H9 (cell line): ENCODE data around the gene CTNNA3. TPM values are rescaled to one million over a fixed set of nuclear protein-coding genes. Genes with fewer than 3 reads are reported as not detected.

Experiments used
- DNase-seq: peaks from one replicate; pipeline ENCODE4 v3.0.0-alpha.2; 2017
- H2AFZ ChIP-seq: one replicate; pipeline ENCODE4 v1.6.1; 2013; ENCODE audit warnings: mild to moderate bottlenecking, low read length, control low read depth, moderate library complexity
- H2AK5ac ChIP-seq: 2 replicates; pipeline ENCODE4 v1.6.1; 2013; ENCODE audit warnings: low read length, control low read depth, mixed read lengths; ENCODE audit not compliant: insufficient read length
- H2BK120ac ChIP-seq: one replicate; pipeline ENCODE4 v1.6.1; 2013; ENCODE audit warnings: low read depth, mild to moderate bottlenecking, low read length, control low read depth, inconsistent platforms; ENCODE audit not compliant: poor library complexity, severe bottlenecking
- H2BK12ac ChIP-seq: 2 replicates; pipeline ENCODE4 v1.6.1; 2013; ENCODE audit warnings: low read length, control low read depth, mixed read lengths, low read depth; ENCODE audit not compliant: insufficient read length
- H2BK15ac ChIP-seq: 2 replicates; pipeline ENCODE4 v1.6.1; 2013; ENCODE audit warnings: low read depth, low read length, control low read depth
- H2BK20ac ChIP-seq: one replicate; pipeline ENCODE4 v1.6.1; 2013; ENCODE audit warnings: low read depth, mild to moderate bottlenecking, low read length, control low read depth, inconsistent platforms; ENCODE audit not compliant: poor library complexity, severe bottlenecking
- H2BK5ac ChIP-seq: 2 replicates; pipeline ENCODE4 v1.6.1; 2013; ENCODE audit warnings: low read length, control low read depth, mixed read lengths; ENCODE audit not compliant: insufficient read length
- H3K14ac ChIP-seq: 2 replicates; pipeline ENCODE4 v1.6.1; 2013; ENCODE audit warnings: low read length, control low read depth; ENCODE audit not compliant: insufficient read depth
- H3K18ac ChIP-seq: 2 replicates; pipeline ENCODE4 v1.6.1; 2013; ENCODE audit warnings: low read depth, mild to moderate bottlenecking, mixed read lengths, low read length, control low read depth; ENCODE audit not compliant: insufficient read length
- H3K23ac ChIP-seq: 2 replicates; pipeline ENCODE4 v1.6.1; 2013; ENCODE audit warnings: low read length, control low read depth, mixed read lengths, low read depth; ENCODE audit not compliant: insufficient read length
- H3K23me2 ChIP-seq: 2 replicates; pipeline ENCODE4 v1.6.1; 2013; ENCODE audit warnings: low read depth, mild to moderate bottlenecking, mixed read lengths, low read length, control low read depth; ENCODE audit not compliant: insufficient read length, poor library complexity, severe bottlenecking
- H3K27ac ChIP-seq: 2 replicates; pipeline ENCODE4 v1.5.1; 2013; ENCODE audit warnings: low read length, control low read depth, mixed read lengths, low read depth; ENCODE audit not compliant: insufficient read length
- H3K27me3 ChIP-seq: 2 replicates; pipeline ENCODE4 v1.6.1; 2013; ENCODE audit warnings: low read length, control low read depth, inconsistent platforms; ENCODE audit not compliant: insufficient read depth
- H3K4ac ChIP-seq: 2 replicates; pipeline ENCODE4 v1.6.1; 2013; ENCODE audit warnings: low read depth, mild to moderate bottlenecking, control low read depth, inconsistent platforms, low read length, moderate library complexity
- H3K4me1 ChIP-seq: 2 replicates; pipeline ENCODE4 v1.6.1; 2013; ENCODE audit warnings: low read length, control low read depth, inconsistent platforms; ENCODE audit not compliant: insufficient read depth
- H3K4me2 ChIP-seq: 2 replicates; pipeline ENCODE4 v1.6.1; 2013; ENCODE audit warnings: low read length, control low read depth, mixed read lengths; ENCODE audit not compliant: insufficient read length, insufficient read depth
- H3K56ac ChIP-seq: 2 replicates; pipeline ENCODE4 v1.6.1; 2013; ENCODE audit warnings: low read depth, mild to moderate bottlenecking, mixed read lengths, low read length, control low read depth; ENCODE audit not compliant: insufficient read length
- H3K79me1 ChIP-seq: 2 replicates; pipeline ENCODE4 v1.6.1; 2013; ENCODE audit warnings: low read depth, mild to moderate bottlenecking, moderate library complexity, low read length, control low read depth, inconsistent platforms; ENCODE audit not compliant: insufficient read depth, poor library complexity, severe bottlenecking
- H3K79me2 ChIP-seq: 2 replicates; pipeline ENCODE4 v1.6.1; 2013; ENCODE audit warnings: low read length, control low read depth, inconsistent platforms; ENCODE audit not compliant: insufficient read depth
- H3K9ac ChIP-seq: 2 replicates; pipeline ENCODE4 v1.6.1; 2013; ENCODE audit warnings: low read length, control low read depth, mixed read lengths; ENCODE audit not compliant: insufficient read length; ENCODE audit errors: extremely low read depth
- H3K9me3 ChIP-seq: one replicate; pipeline ENCODE4 v1.6.1; 2013; ENCODE audit warnings: low read depth, low read length, inconsistent platforms; ENCODE audit not compliant: control insufficient read depth
- H3T11ph ChIP-seq: one replicate; pipeline ENCODE4 v1.6.1; 2013; ENCODE audit warnings: mild to moderate bottlenecking, low read length, control low read depth, inconsistent platforms
- H4K20me1 ChIP-seq: one replicate; pipeline ENCODE4 v1.6.1; 2013; ENCODE audit not compliant: control insufficient read depth, insufficient read length, insufficient read depth
- H4K5ac ChIP-seq: 2 replicates; pipeline ENCODE4 v1.6.1; 2013; ENCODE audit warnings: low read depth, mild to moderate bottlenecking, mixed read lengths, low read length, control low read depth; ENCODE audit not compliant: insufficient read length
- H4K8ac ChIP-seq: replicated peaks from 2 replicates; pipeline ENCODE4 v1.6.1; 2013; ENCODE audit warnings: low read length, control low read depth, mixed read lengths, low read depth; ENCODE audit not compliant: insufficient read length
- H4K91ac ChIP-seq: 2 replicates; pipeline ENCODE4 v1.6.1; 2013; ENCODE audit warnings: low read depth, mild to moderate bottlenecking, moderate library complexity, mixed read lengths, low read length, control low read depth; ENCODE audit not compliant: insufficient read length
- H3K27ac Mint-ChIP-seq, 3 experiments: 2 replicates in 2 of 3; 3 replicates in 1 of 3; pipeline ENCODE4 v1.8.0; 2020 to 2021; ENCODE audit warnings: mixed read lengths in 3 of 3, mild to moderate bottlenecking in 1 of 3, moderate library complexity in 1 of 3
- H3K27me3 Mint-ChIP-seq: 2 replicates; pipeline ENCODE4 v1.8.0; 2021; ENCODE audit warnings: low read depth, mild to moderate bottlenecking, moderate library complexity, mixed read lengths
- H3K36me3 Mint-ChIP-seq, 3 experiments: 2 replicates in 2 of 3; 3 replicates in 1 of 3; pipeline ENCODE4 v1.8.0; 2020 to 2021; ENCODE audit warnings: low read depth in 3 of 3, mixed read lengths in 3 of 3; ENCODE audit not compliant: insufficient read depth in 1 of 3
- H3K4me1 Mint-ChIP-seq, 2 experiments: 2 replicates each; pipeline ENCODE4 v1.8.0; 2020; ENCODE audit warnings: mixed read lengths in 2 of 2
- H3K4me3 Mint-ChIP-seq, 2 experiments: 2 replicates in 1 of 2; 3 replicates in 1 of 2; pipeline ENCODE4 v1.8.0; 2020 to 2021; ENCODE audit warnings: mild to moderate bottlenecking in 2 of 2, mixed read lengths in 2 of 2, moderate library complexity in 1 of 2
- H3K9me3 Mint-ChIP-seq, 2 experiments: 2 replicates in 1 of 2; 3 replicates in 1 of 2; pipeline ENCODE4 v1.8.0; 2020; ENCODE audit warnings: mild to moderate bottlenecking in 2 of 2, mixed read lengths in 2 of 2, moderate library complexity in 1 of 2
- CTCF ChIP-seq: fragments of 200-600 bp; sonication (generic); conservative IDR thresholded peaks from 3 replicates; pipeline ENCODE4 v1.8.0; 2021; ENCODE audit warnings: antibody characterized with exemption, mild to moderate bottlenecking
- WGBS: extraction: QIAGEN DNeasy Blood & Tissue Kit; methylation state at CpG from one replicate; pipeline ENCODE4 v1.1.7; 2013; ENCODE audit warnings: missing lambda C conversion rate, low lambda C conversion rate, mixed read lengths; ENCODE audit not compliant: insufficient read length; ENCODE audit errors: extremely low coverage; 5-methylcytosine and 5-hydroxymethylcytosine counted together
- total RNA-seq: library from RNA; stranded (reverse); gene quantifications from 2 replicates; pipeline ENCODE4 v1.2.1, GENCODE V29; 2021

Gene CTNNA3
- total RNA-seq, 1 experiment from 2014 or later, result 3.3 TPM

GRCh38 chr10:66823301-66823700, 872.7 kb downstream of the CTNNA3 start:
- TF ChIP-seq CTCF, result no peak
- H2BK20ac ChIP-seq, result no peak overlapping the region
- H3K4me1 Mint-ChIP-seq, result peaks cover 12 to 17% of the 10 kb centered on the region in 2 experiments
- H2AFZ ChIP-seq, result no peak overlapping the region
- H3K4ac ChIP-seq, result no peak overlapping the region
- H3K36me3 Mint-ChIP-seq, result no peaks in the 10 kb centered on the region
- H3K23me2 ChIP-seq, result no peaks in the 10 kb centered on the region
- no peak overlapping the region for H3K18ac ChIP-seq
- H3K4me2 ChIP-seq, result no peak overlapping the region
- no peak overlapping the region for H3K23ac ChIP-seq
- no peaks in the 10 kb centered on the region for H3K79me2 ChIP-seq
- no peak overlapping the region for H3K9ac ChIP-seq
- H3K14ac ChIP-seq, result no peak overlapping the region
- H4K8ac ChIP-seq, result no peak overlapping the region
- no peak overlapping the region for H2BK120ac ChIP-seq
- H2AK5ac ChIP-seq, result no peak overlapping the region
- DNase-seq, result no peak
- H3K9me3 ChIP-seq, result no peaks in the 10 kb centered on the region
- H3K27ac ChIP-seq, result no peak overlapping the region
- H2BK12ac ChIP-seq, result no peak overlapping the region
- H3K79me1 ChIP-seq, result no peaks in the 10 kb centered on the region
- no peak overlapping the region for H4K5ac ChIP-seq
- no peak overlapping the region for H3T11ph ChIP-seq
- H4K20me1 ChIP-seq, result no peaks in the 10 kb centered on the region
- H4K91ac ChIP-seq, result no peak overlapping the region
- peaks cover 7% of the 10 kb centered on the region for H3K27me3 Mint-ChIP-seq
- no peak overlapping the region for H3K4me3 Mint-ChIP-seq
- WGBS, result no CpG with 5 or more reads among the region's 1 CpG
- H3K27me3 ChIP-seq, result no peaks in the 10 kb centered on the region; the same call in 1 of the 2 replicates
- H3K56ac ChIP-seq, result no peak overlapping the region
- no peaks in the 10 kb centered on the region for H3K9me3 Mint-ChIP-seq
- H2BK5ac ChIP-seq, result no peak overlapping the region
- H3K4me1 ChIP-seq, result no peaks in the 10 kb centered on the region
- H3K27ac Mint-ChIP-seq, result no peak overlapping the region
- H2BK15ac ChIP-seq, result no peak overlapping the region
